Natural killer cell treated with Interleukin-12 subunit alpha and Interleukin-12 subunit beta and Interleukin-15 and Interleukin-18, amount 100 ng/mL, for 72 hours (primary cell): ENCODE measurements around the gene WDR43. TPM values are rescaled to one million over a fixed set of nuclear protein-coding genes. Genes with fewer than 3 reads are reported as not detected.

Experiments used
- ATAC-seq, 2 donors: fragments of 150-1000 bp; cut with Tn5 transposase in 1 of 2; sonication (Bioruptor Pico), chemical (Tn5 transposase) in 1 of 2; 2 replicates each; pipeline ENCODE4 v1.10.0; 2021
- DNase-seq: peaks from one replicate; pipeline ENCODE4 v3.0.0; 2022; ENCODE audit warnings: low spot score
- H3K27ac Mint-ChIP-seq, 2 donors: 1 replicate in 1 of 2; 2 replicates in 1 of 2; pipeline ENCODE4 v1.8.0; 2022; ENCODE audit warnings: mixed read lengths in 2 of 2, mild to moderate bottlenecking in 1 of 2, moderate library complexity in 1 of 2
- H3K27me3 Mint-ChIP-seq, 2 donors: 1 replicate in 1 of 2; 2 replicates in 1 of 2; pipeline ENCODE4 v1.8.0; 2022; ENCODE audit warnings: mixed read lengths in 2 of 2
- H3K36me3 Mint-ChIP-seq: one replicate; pipeline ENCODE4 v1.8.0; 2022; ENCODE audit warnings: mixed read lengths
- H3K4me1 Mint-ChIP-seq, 2 donors: 1 replicate in 1 of 2; 2 replicates in 1 of 2; pipeline ENCODE4 v1.8.0; 2022; ENCODE audit warnings: low read depth in 2 of 2, mixed read lengths in 2 of 2, mild to moderate bottlenecking in 1 of 2
- H3K4me3 Mint-ChIP-seq: one replicate; pipeline ENCODE4 v1.8.0; 2022; ENCODE audit warnings: mixed read lengths
- H3K9me3 Mint-ChIP-seq: 2 replicates; pipeline ENCODE4 v1.8.0; 2022; ENCODE audit warnings: mixed read lengths
- total RNA-seq, 2 donors: library from RNA; stranded (reverse); gene quantifications; one replicate each; pipeline ENCODE4 v1.2.3, GENCODE V29; 2022

Gene WDR43
- total RNA-seq: 100 to 1,000 TPM in 1 of 2 donors, 10 to 100 TPM in 1; 85.8 to 143 TPM

GRCh38 chr2:28894470-28895188 is at the start of gene WDR43:
Gene WDR43, plus strand, starts transcription at chr2:28894667. Its CDS starts 32 bp downstream, at chr2:28894699.
- peak within 1 kb of the TSS; percentile 89 to 94 for H3K27ac Mint-ChIP-seq
- peak; percentile 99 to 100 for ATAC-seq
- no peaks in the 10 kb centered on the region for H3K9me3 Mint-ChIP-seq
- peak; percentile 99 for DNase-seq
- peak within 1 kb of the TSS; percentile 100 for H3K4me3 Mint-ChIP-seq
- H3K36me3 Mint-ChIP-seq: peaks cover 5% of the 10 kb centered on the region
- no peaks in the 10 kb centered on the region for H3K27me3 Mint-ChIP-seq
- peaks cover 19 to 33% of the 10 kb centered on the region in 2 donors for H3K4me1 Mint-ChIP-seq

GRCh38 chr2:28855193-28855592 is 39.3 kb upstream of the WDR43 start:
- peaks cover 8% of the 10 kb centered on the region for H3K36me3 Mint-ChIP-seq
- peaks cover 0 to under 1% of the 10 kb centered on the region in 2 donors for H3K4me1 Mint-ChIP-seq
- H3K27me3 Mint-ChIP-seq: no peaks in the 10 kb centered on the region
- peak overlapping the region in 1 of 2 donors; percentile 18 for H3K27ac Mint-ChIP-seq
- no peak for DNase-seq
- no peaks in the 10 kb centered on the region for H3K9me3 Mint-ChIP-seq
- ATAC-seq: no peak
- no peak overlapping the region for H3K4me3 Mint-ChIP-seq

- no peaks in the 10 kb centered on the region for H3K9me3 Mint-ChIP-seq
- ATAC-seq: no peak
- H3K4me1 Mint-ChIP-seq: peaks cover 0 to 6% of the 10 kb centered on the region in 2 donors
- DNase-seq: no peak
- H3K27me3 Mint-ChIP-seq: no peaks in the 10 kb centered on the region
- no peak overlapping the region for H3K27ac Mint-ChIP-seq
- H3K36me3 Mint-ChIP-seq: peaks cover 15% of the 10 kb centered on the region
- no peak overlapping the region for H3K4me3 Mint-ChIP-seq
These were observed 38.5 kb upstream of the WDR43 start for GRCh38 chr2:28855977-28856376.

GRCh38 chr2:28868611-28869010 is 25.9 kb upstream of the WDR43 start:
- peaks cover 10% of the 10 kb centered on the region for H3K36me3 Mint-ChIP-seq
- peak overlapping the region; percentile 92 for H3K4me3 Mint-ChIP-seq
- DNase-seq: no peak
- H3K9me3 Mint-ChIP-seq: no peaks in the 10 kb centered on the region
- H3K27ac Mint-ChIP-seq: peak overlapping the region; percentile 12 to 55
- no peak for ATAC-seq
- no peaks in the 10 kb centered on the region for H3K27me3 Mint-ChIP-seq
- peaks cover 32 to 34% of the 10 kb centered on the region in 2 donors for H3K4me1 Mint-ChIP-seq

GRCh38 chr2:28869494-28870145 is 24.8 kb upstream of the WDR43 start:
- H3K4me3 Mint-ChIP-seq: peak overlapping the region; percentile 92
- peaks cover 6% of the 10 kb centered on the region for H3K36me3 Mint-ChIP-seq
- no peaks in the 10 kb centered on the region for H3K27me3 Mint-ChIP-seq
- no peak for DNase-seq
- no peaks in the 10 kb centered on the region for H3K9me3 Mint-ChIP-seq
- H3K27ac Mint-ChIP-seq: peak overlapping the region; percentile 79 to 99
- H3K4me1 Mint-ChIP-seq: peaks cover 25 to 27% of the 10 kb centered on the region in 2 donors
- peak; percentile 40 to 65 for ATAC-seq

- ATAC-seq (peak; percentile 99), DNase-seq (peak; percentile 99)
- Mint-ChIP-seq H3K4me1 (peaks cover 21 to 23% of the 10 kb centered on the region in 2 donors), H3K4me3 (peak within 1 kb of the TSS; percentile 92), H3K9me3 (no peaks in the 10 kb centered on the region), H3K27me3 (peaks cover under 1 to 4% of the 10 kb centered on the region in 2 donors), H3K27ac (peak within 1 kb of the TSS; percentile 79 to 99), H3K36me3 (peaks cover 1% of the 10 kb centered on the region)
These were observed 24.1 kb upstream of the WDR43 start, which contains the start of gene TRMT61B for GRCh38 chr2:28870146-28870891. Gene TRMT61B, minus strand, starts transcription at chr2:28870309. Its CDS starts 32 bp downstream, at chr2:28870277.

- no peak for DNase-seq
- ATAC-seq: no peak
- no peaks in the 10 kb centered on the region for H3K36me3 Mint-ChIP-seq
- H3K4me3 Mint-ChIP-seq: no peak overlapping the region
- peaks cover 12 to 17% of the 10 kb centered on the region in 2 donors for H3K27me3 Mint-ChIP-seq
- no peak overlapping the region for H3K27ac Mint-ChIP-seq
- no peaks in the 10 kb centered on the region for H3K9me3 Mint-ChIP-seq
- peaks cover 20 to 21% of the 10 kb centered on the region in 2 donors for H3K4me1 Mint-ChIP-seq
These were observed 22.8 kb upstream of the WDR43 start for GRCh38 chr2:28871620-28872019.

- Mint-ChIP-seq H3K4me3 (no peak overlapping the region), H3K36me3 (no peaks in the 10 kb centered on the region)
These were observed 14.3 kb upstream of the WDR43 start for GRCh38 chr2:28880193-28880592.

GRCh38 chr2:28893488-28893887 is 979 bp upstream of the WDR43 start:
- ATAC-seq: no peak

More at GRCh38 chr2:28880193-28880592, 14.3 kb upstream of the WDR43 start:
- no peaks in the 10 kb centered on the region for H3K4me1 Mint-ChIP-seq
- H3K27ac Mint-ChIP-seq: no peak overlapping the region
- peaks cover 29 to 43% of the 10 kb centered on the region in 2 donors for H3K27me3 Mint-ChIP-seq
- DNase-seq (no peak), ATAC-seq (no peak)
- no peaks in the 10 kb centered on the region for H3K9me3 Mint-ChIP-seq

GRCh38 chr2:28895189-28895893 is 874 bp downstream of the WDR43 start:
- Mint-ChIP-seq H3K4me1 (peaks cover 19 to 33% of the 10 kb centered on the region in 2 donors), H3K27ac (peak overlapping the region; percentile 89 to 94), H3K36me3 (peaks cover 5% of the 10 kb centered on the region), H3K9me3 (no peaks in the 10 kb centered on the region), H3K4me3 (peak overlapping the region; percentile 100), H3K27me3 (no peaks in the 10 kb centered on the region)
- DNase-seq: peak; percentile 61
- peak in 1 of 2 donors; percentile 43 for ATAC-seq

More at GRCh38 chr2:28893488-28893887, 979 bp upstream of the WDR43 start:
- Mint-ChIP-seq H3K9me3 (no peaks in the 10 kb centered on the region), H3K4me3 (no peak overlapping the region), H3K27ac (no peak overlapping the region), H3K36me3 (peaks cover 5% of the 10 kb centered on the region), H3K4me1 (peaks cover 12 to 25% of the 10 kb centered on the region in 2 donors), H3K27me3 (no peaks in the 10 kb centered on the region)
- DNase-seq: no peak

- Mint-ChIP-seq H3K4me3 (peak overlapping the region; percentile 100), H3K9me3 (no peaks in the 10 kb centered on the region), H3K36me3 (peaks cover 5% of the 10 kb centered on the region), H3K27me3 (no peaks in the 10 kb centered on the region), H3K27ac (no peak overlapping the region), H3K4me1 (peaks cover 22 to 40% of the 10 kb centered on the region in 2 donors)
- ATAC-seq (no peak), DNase-seq (no peak)
These were observed 2.4 kb downstream of the WDR43 start for GRCh38 chr2:28896906-28897305.

- Mint-ChIP-seq H3K36me3 (peaks cover 11% of the 10 kb centered on the region), H3K27me3 (no peaks in the 10 kb centered on the region), H3K9me3 (no peaks in the 10 kb centered on the region), H3K27ac (peak overlapping the region in 1 of 2 donors; percentile 17), H3K4me1 (peaks cover 22 to 45% of the 10 kb centered on the region in 2 donors), H3K4me3 (peak overlapping the region; percentile 100)
- ATAC-seq (no peak), DNase-seq (no peak)
These were observed 3.6 kb downstream of the WDR43 start for GRCh38 chr2:28898048-28898447.

- Mint-ChIP-seq H3K9me3 (no peaks in the 10 kb centered on the region), H3K36me3 (peaks cover 10% of the 10 kb centered on the region), H3K27ac (no peak overlapping the region), H3K4me3 (no peak overlapping the region), H3K4me1 (peaks cover 24 to 35% of the 10 kb centered on the region in 2 donors), H3K27me3 (no peaks in the 10 kb centered on the region)
- no peak for DNase-seq
- no peak for ATAC-seq
These were observed 6.7 kb downstream of the WDR43 start for GRCh38 chr2:28901202-28901601.
